GM19395 (cell line): ENCODE data around the gene SLC28A2.
"Not testable (repeated sequence)": the region's sequence is repeated elsewhere in the genome, so short reads cannot be mapped to it uniquely, and the experiment has no call there.

Experiments
- ATAC-seq: cut with Tn5 transposase; IDR thresholded peaks from one replicate; pipeline ENCODE4 v1.9.1; 2021; ENCODE audit warnings: mild to moderate bottlenecking, moderate library complexity; ENCODE audit not compliant: unreplicated experiment

The SLC28A2 gene, protein sequence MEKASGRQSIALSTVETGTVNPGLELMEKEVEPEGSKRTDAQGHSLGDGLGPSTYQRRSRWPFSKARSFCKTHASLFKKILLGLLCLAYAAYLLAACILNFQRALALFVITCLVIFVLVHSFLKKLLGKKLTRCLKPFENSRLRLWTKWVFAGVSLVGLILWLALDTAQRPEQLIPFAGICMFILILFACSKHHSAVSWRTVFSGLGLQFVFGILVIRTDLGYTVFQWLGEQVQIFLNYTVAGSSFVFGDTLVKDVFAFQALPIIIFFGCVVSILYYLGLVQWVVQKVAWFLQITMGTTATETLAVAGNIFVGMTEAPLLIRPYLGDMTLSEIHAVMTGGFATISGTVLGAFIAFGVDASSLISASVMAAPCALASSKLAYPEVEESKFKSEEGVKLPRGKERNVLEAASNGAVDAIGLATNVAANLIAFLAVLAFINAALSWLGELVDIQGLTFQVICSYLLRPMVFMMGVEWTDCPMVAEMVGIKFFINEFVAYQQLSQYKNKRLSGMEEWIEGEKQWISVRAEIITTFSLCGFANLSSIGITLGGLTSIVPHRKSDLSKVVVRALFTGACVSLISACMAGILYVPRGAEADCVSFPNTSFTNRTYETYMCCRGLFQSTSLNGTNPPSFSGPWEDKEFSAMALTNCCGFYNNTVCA

GRCh38 chr15:45251888-45252287, at the start of gene SLC28A2:
TSS of gene SLC28A2 (plus strand) at chr15:45252234. CDS start at chr15:45253216, 982 bp downstream.
- ATAC-seq = no peak

- ATAC-seq = no peak
Measured at GRCh38 chr15:45203182-45203581, 48.9 kb upstream of the SLC28A2 start.

GRCh38 chr15:45205192-45205591, 46.8 kb upstream of the SLC28A2 start:
- ATAC-seq = no peak

DNA sequence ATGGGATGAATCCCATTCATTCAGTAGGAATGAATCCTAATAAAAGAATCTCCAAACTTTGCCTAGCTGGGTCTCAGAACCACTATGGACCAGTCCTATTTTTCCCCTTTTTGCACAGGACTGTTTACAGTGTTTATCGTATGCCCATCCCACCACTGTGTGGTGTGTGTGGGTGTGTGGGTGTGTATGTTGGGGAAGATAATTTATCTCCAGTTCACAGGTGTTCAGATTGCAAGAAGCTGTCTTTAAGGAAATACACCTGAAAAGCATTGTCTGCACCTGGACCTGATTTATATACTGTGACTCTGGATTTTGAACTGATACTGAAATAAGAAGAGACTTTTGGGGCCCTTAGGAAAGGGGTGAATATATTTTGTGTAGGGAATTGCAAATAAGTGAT, 39.5 kb upstream of the SLC28A2 start:
- no peak for ATAC-seq

DNA sequence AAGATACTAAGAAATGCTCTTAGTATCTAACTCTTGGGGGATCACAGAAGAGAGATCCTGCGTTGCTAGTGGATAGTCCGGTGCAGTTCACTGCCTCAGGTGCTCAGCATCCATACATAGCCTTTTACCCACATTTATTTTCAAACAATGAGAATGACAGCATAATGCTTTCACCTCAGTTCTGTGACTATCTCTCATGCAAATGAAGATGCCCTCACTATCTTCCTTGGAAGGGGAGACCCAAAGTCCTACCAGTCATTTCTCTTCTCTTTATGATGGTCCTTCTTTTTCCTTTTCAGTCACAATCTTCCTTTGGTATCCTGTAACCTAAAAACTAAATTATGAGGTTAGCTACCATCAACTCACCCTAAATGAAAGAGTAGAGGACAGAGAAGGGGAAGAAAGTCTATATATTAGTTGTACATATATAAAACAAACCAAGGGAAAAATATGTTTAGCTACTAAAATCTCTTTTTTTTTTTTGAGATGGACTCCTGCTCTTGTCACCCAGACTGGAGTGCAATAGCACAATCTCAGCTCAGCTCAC, 30.9 kb upstream of the SLC28A2 start:
- no peak for ATAC-seq

- no peak for ATAC-seq
Measured at GRCh38 chr15:45221967-45222366, 30.1 kb upstream of the SLC28A2 start.

DNA sequence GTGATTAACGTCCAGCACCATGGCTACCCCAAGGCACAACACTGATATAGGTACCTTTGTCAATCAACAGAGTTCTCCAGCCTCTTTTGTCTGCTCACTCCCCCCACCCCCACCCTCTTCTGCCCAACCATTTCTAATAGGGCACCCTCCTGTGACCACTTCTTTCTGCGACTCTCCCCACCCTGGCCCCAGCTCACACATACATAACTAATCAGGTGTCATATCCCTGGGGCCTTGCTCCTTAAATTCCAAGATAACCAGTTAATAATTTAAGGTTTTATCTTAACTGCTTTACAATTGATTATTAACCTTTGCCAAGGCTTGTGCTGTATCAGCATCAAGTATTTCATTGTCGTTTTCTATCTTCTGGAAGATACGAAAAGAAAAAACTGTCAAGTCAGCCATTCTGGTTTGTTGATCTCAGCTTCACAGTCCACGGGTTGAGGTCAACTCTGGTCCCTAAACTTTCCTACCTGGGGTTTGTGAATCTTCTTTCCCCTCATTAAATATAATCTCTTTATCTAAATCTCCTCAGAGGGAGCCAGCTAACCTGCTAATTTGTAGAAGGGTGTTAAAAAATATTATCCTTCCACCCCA, 27.3 kb upstream of the SLC28A2 start:
- ATAC-seq = no peak

DNA sequence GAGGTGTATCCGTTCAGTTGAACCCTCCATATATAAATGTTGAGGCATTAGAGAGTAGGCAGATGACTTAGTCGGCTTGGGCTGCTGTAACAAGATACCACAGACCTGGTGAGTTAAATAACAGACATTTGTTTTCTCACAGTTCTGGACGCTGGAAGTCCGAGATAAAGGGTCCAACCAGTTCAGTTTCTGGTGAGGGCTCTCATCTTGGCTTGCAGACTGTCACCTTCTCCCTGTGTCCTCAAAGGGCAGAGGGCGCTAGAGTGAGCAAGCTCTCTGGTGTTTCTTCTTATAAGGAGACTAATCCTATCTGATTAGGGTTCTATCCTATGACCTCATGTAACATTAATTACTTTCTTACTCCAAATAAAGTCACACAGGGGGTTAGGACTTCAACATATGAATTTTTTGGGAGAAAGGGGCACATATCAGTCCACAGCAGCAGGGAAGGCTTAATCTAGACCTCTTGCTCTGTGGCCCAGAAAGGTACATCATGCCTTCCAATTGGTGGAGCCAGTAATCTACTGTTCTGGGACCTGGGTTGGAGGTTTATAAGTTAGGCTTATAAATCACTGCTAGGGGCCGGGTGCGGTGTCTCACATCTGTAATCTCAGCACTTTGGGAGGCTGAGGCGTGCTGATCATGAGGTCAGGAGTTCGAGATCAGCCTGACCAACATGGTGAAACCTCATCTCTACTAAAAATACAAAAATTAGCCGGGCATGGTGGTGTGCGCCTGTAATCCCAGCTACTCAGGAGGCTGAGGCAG, 26.3 kb upstream of the SLC28A2 start:
- ATAC-seq = no peak

- no peak for ATAC-seq
Measured at GRCh38 chr15:45228931-45229330, 23.1 kb upstream of the SLC28A2 start.

- no peak for ATAC-seq
Measured at GRCh38 chr15:45230245-45230965, 21.6 kb upstream of the SLC28A2 start.

DNA sequence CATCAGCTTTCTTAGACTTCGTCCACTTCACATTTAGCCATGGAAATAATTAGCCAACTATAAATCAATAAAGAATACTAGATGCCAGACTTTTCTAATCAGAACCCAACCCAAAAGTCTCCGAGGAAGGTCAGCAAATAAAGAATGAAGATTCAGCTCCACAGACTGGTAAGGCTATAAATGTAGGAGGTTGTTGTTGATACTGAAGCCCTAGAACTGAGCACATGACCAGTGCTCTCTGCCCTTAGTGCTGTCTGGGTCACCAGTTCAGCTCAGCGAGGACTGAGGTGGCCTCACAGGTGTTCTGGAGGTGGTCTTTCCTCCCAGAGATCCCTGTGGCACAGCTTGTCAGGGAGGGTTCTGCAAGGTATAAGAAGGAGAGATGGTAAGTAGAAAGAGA, 20.9 kb upstream of the SLC28A2 start:
- no peak for ATAC-seq

DNA sequence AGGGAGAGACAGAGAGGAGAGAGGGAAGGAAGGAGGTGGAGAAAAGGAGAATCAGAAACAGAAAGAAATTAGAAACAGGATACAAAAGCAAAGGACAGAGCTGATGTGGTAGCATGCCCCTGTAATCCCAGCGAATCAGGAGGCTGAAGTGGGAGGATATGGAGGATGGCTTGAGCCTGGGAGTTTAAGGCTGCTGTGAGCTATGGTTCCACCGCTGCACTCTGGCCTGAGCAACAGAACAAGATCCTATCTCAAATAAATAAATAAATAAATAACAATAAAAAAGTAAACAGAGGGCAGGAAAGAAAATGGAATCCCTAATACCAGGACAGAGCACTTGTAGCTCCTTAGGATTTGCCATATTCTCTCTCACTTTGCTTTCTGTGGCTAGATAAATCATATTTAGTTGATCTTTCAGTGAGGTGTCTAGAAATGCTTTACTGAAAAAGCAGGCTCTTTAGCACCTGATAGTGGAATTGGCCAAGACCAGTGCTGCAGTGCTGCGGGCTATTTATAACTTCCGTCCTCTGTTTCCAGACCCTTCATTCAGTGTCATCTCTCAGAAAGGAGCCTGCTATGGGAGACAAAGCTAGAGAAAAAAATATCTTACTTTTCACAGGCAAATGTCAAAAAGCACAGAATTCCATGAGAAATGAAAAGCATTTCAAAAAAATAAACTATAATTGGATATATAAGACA, 20.0 kb upstream of the SLC28A2 start:
- ATAC-seq = no peak

DNA sequence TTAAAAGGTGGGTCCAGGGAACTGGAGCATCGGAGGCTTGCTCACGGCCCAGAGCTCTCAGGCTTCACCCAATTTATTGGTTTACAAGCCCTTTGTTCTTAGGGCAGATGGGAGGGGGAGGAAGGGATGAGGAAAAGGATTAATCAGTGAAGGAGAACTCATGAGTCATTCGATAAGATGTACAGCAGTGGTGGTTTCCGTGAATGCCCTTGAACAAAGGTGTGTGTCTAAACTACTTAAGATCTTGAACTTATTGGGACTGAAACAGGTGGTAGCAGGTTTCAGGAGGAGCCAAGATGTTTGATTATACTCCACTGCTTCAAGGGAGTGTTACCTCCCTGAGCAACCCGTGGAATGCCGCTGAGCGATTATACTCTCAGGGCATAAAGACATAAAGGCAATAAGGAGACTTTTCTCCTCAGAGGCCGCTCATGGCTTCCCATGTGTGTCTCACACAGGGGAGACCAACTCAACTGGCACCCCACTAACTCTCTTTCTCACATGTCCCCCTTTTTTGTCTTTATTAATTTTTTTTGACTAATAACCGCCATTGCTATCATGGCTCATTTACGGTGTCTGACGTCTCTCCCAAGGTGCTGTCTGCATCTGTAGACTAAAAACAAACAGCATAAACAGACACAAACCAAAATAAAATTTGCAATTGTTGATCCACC, 17.3 kb upstream of the SLC28A2 start:
- ATAC-seq = no peak

- ATAC-seq = not testable (repeated sequence)
Measured at GRCh38 chr15:45236806-45237205, 15.2 kb upstream of the SLC28A2 start.

GRCh38 chr15:45242289-45242688, 9.7 kb upstream of the SLC28A2 start:
- no peak for ATAC-seq

GRCh38 chr15:45249125-45249780, 2.8 kb upstream of the SLC28A2 start:
- no peak for ATAC-seq

DNA sequence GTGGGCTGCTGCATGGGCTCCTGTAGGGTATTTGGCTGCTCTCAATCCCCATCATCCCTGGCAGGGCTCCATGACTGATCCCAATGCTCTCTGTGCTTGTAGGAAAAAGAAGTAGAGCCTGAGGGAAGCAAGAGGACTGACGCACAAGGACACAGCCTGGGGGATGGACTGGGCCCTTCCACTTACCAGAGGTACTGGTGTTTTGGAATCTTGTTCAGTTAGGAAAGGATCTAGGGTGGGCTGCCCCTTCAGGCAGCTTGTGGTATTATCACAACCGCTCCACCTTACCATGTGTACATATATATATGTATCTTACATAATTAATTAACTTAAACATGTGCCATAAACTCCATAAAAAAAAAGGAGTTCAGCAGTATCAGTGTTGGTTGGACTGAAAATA, 1.3 kb downstream of the SLC28A2 start:
- no peak for ATAC-seq

DNA sequence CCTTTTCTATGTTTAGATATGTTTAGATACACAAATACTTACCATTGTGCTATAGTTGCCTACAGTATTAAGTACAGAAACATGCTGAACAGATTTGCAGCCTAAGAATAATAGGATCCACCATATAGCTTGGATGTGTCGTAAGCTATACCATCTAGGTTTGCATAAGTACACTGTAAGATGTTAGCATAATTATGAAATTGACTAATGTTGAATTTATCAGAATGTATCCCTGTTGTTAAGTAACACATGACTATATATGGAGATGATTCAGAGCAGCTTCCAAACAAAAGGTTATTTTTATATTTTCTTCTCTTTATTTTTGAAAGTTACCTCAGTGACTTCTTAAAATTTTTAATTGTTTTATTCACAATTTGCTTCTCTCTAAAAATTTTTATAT, 2.4 kb downstream of the SLC28A2 start:
- ATAC-seq = no peak

- ATAC-seq = not testable (repeated sequence)
Measured at GRCh38 chr15:45254824-45255223, 2.8 kb downstream of the SLC28A2 start.
